GM23338 (cell line): Measurements from ENCODE around the gene SBK1. TPM values are rescaled to one million over a fixed set of nuclear protein-coding genes. Genes with fewer than 3 reads are reported as not detected.

ENCODE experiments used
- ATAC-seq: fragments of 200-7000 bp; cut with Tn5 transposase; 3 replicates; pipeline ENCODE4 v1.9.1; 2020
- DNase-seq: peaks from one replicate; pipeline ENCODE4 v3.0.0-alpha.2; 2015; ENCODE audit warnings: low spot score
- H2AFZ ChIP-seq: fragments of 200-600 bp; sonication (generic); 2 replicates; pipeline ENCODE4 v1.8.0; 2016; ENCODE audit warnings: antibody characterized with exemption, mild to moderate bottlenecking, moderate library complexity
- H3F3A ChIP-seq: fragments of 200-600 bp; sonication (generic); replicated peaks from 2 replicates; pipeline ENCODE4 v1.8.0; 2017; ENCODE audit warnings: antibody characterized with exemption, mixed run types, low read depth
- H3K27ac ChIP-seq: fragments of 200-600 bp; sonication (generic); 2 replicates; pipeline ENCODE4 v1.6.1; 2016; ENCODE audit warnings: low read depth
- H3K27me3 ChIP-seq: fragments of 200-600 bp; sonication (generic); 2 replicates; pipeline ENCODE4 v1.8.0; 2016; ENCODE audit warnings: mild to moderate bottlenecking, mixed run types, moderate library complexity; ENCODE audit not compliant: insufficient read depth
- H3K36me3 ChIP-seq: fragments of 200-600 bp; sonication (generic); 2 replicates; pipeline ENCODE4 v1.8.0; 2016; ENCODE audit warnings: mild to moderate bottlenecking; ENCODE audit not compliant: insufficient read depth
- H3K4me1 ChIP-seq: fragments of 200-600 bp; sonication (generic); 2 replicates; pipeline ENCODE4 v1.8.0; 2016; ENCODE audit warnings: mild to moderate bottlenecking, moderate library complexity; ENCODE audit not compliant: insufficient read depth
- H3K4me2 ChIP-seq: fragments of 200-600 bp; sonication (generic); 2 replicates; pipeline ENCODE4 v1.7.1; 2017; ENCODE audit warnings: mixed run types
- H3K4me3 ChIP-seq: fragments of 200-600 bp; sonication (generic); 2 replicates; pipeline ENCODE4 v1.6.1; 2016; ENCODE audit warnings: mixed run types
- H3K79me2 ChIP-seq: fragments of 200-600 bp; sonication (generic); replicated peaks from 2 replicates; pipeline ENCODE4 v1.8.0; 2017; ENCODE audit warnings: mild to moderate bottlenecking; ENCODE audit not compliant: insufficient read depth
- H3K9me2 ChIP-seq: fragments of 200-600 bp; sonication (generic); 2 replicates; pipeline ENCODE4 v1.8.0; 2017; ENCODE audit not compliant: insufficient read depth
- H4K20me1 ChIP-seq: fragments of 200-600 bp; sonication (generic); replicated peaks from 2 replicates; pipeline ENCODE4 v1.8.0; 2017; ENCODE audit warnings: mild to moderate bottlenecking; ENCODE audit not compliant: insufficient read depth
- H3K27ac Mint-ChIP-seq: 2 replicates; pipeline ENCODE4 v1.8.0; 2020; ENCODE audit warnings: inconsistent platforms, mild to moderate bottlenecking, moderate library complexity, mixed read lengths
- H3K27me3 Mint-ChIP-seq: 3 replicates; pipeline ENCODE4 v1.8.0; 2022; ENCODE audit warnings: low read depth, mild to moderate bottlenecking, moderate library complexity, mixed read lengths, inconsistent platforms; ENCODE audit not compliant: insufficient read depth, poor library complexity
- H3K36me3 Mint-ChIP-seq: 3 replicates; pipeline ENCODE4 v1.8.0; 2021; ENCODE audit warnings: low read depth, mild to moderate bottlenecking, inconsistent platforms, moderate library complexity, mixed read lengths
- H3K4me1 Mint-ChIP-seq: 3 replicates; pipeline ENCODE4 v1.8.0; 2020; ENCODE audit warnings: mild to moderate bottlenecking, inconsistent platforms, mixed read lengths
- H3K4me3 Mint-ChIP-seq: 3 replicates; pipeline ENCODE4 v1.8.0; 2021; ENCODE audit warnings: moderate library complexity, mild to moderate bottlenecking, inconsistent platforms, mixed read lengths
- H3K9me3 Mint-ChIP-seq: 3 replicates; pipeline ENCODE4 v1.8.0; 2020; ENCODE audit warnings: moderate library complexity, mild to moderate bottlenecking, inconsistent platforms, mixed read lengths
- CREB1 ChIP-seq: fragments of 250-450 bp; sonication (Bioruptor Pico); IDR thresholded peaks from 2 replicates; pipeline ENCODE4 v1.5.0; 2020; ENCODE audit warnings: low read depth, mild to moderate bottlenecking, moderate library complexity
- EZH2 ChIP-seq: fragments of 200-600 bp; sonication (generic); IDR thresholded peaks from one replicate; pipeline ENCODE4 v1.8.0; 2017; ENCODE audit warnings: antibody characterized with exemption, mild to moderate bottlenecking, low read depth; ENCODE audit not compliant: unreplicated experiment
- EZH2phosphoT487 ChIP-seq: fragments of 200-600 bp; sonication (generic); IDR thresholded peaks from one replicate; pipeline ENCODE4 v1.8.1; 2018; ENCODE audit warnings: antibody characterized with exemption; ENCODE audit not compliant: unreplicated experiment
- JUNB ChIP-seq: IDR thresholded peaks from one replicate; pipeline ENCODE4 v1.6.1; 2016; ENCODE audit warnings: antibody characterized with exemption; ENCODE audit not compliant: unreplicated experiment
- NANOG ChIP-seq: IDR thresholded peaks from 2 replicates; pipeline ENCODE4 v1.6.1; 2016; ENCODE audit warnings: antibody characterized with exemption, borderline replicate concordance
- POLR2AphosphoS5 ChIP-seq: IDR thresholded peaks from 2 replicates; pipeline ENCODE4 v1.6.1; 2016; ENCODE audit warnings: antibody characterized with exemption, low read depth
- STAT1 ChIP-seq: IDR thresholded peaks from one replicate; pipeline ENCODE4 v1.6.1; 2016; ENCODE audit warnings: antibody characterized with exemption; ENCODE audit not compliant: unreplicated experiment
- ZNF114 ChIP-seq: fragments of 250-450 bp; sonication (Bioruptor Pico); IDR thresholded peaks from 2 replicates; pipeline ENCODE4 v1.5.0; 2020; ENCODE audit warnings: mild to moderate bottlenecking, moderate library complexity
- ZNF331 ChIP-seq: fragments of 250-450 bp; sonication (Bioruptor Pico); IDR thresholded peaks from 2 replicates; pipeline ENCODE4 v1.5.0; 2020; ENCODE audit warnings: low read depth, mild to moderate bottlenecking, moderate library complexity
- polyA plus RNA-seq: library from polyadenylated mRNA; unstranded; fragments of >200 nt; fragmentation: Nextera tagmentation; extraction: Ambion mirVana; gene quantifications from 2 replicates; pipeline ENCODE4 v1.2.1, GENCODE V29; 2016
- total RNA-seq: library from RNA; depleted of rRNA; stranded (reverse); fragments of >200 nt; shearing (Covaris generic); gene quantifications from 2 replicates; pipeline ENCODE4 v1.2.3, GENCODE V29; 2014
- TF ChIP-seq, protein P1 (sequence below), 2 experiments: fragments of 200-600 bp in 1 of 2; sonication (generic) in 1 of 2; conservative IDR thresholded peaks; 2 replicates each; pipeline versions ENCODE4 v1.5.1 to v1.6.1; 2016 to 2017; ENCODE audit warnings: antibody characterized with exemption in 2 of 2, low read depth in 2 of 2, mild to moderate bottlenecking in 2 of 2, moderate library complexity in 1 of 2
- TF ChIP-seq, protein P2 (sequence below): IDR thresholded peaks from 2 replicates; pipeline ENCODE4 v1.6.1; 2016; ENCODE audit warnings: antibody characterized with exemption
- TF ChIP-seq, protein P3 (sequence below): fragments of 250-450 bp; sonication (Bioruptor Pico); IDR thresholded peaks from 2 replicates; pipeline ENCODE4 v1.5.0; 2020; ENCODE audit warnings: mild to moderate bottlenecking, moderate library complexity
- TF ChIP-seq, protein P4 (sequence below): IDR thresholded peaks from one replicate; pipeline ENCODE4 v1.6.1; 2018; ENCODE audit warnings: antibody characterized with exemption; ENCODE audit not compliant: unreplicated experiment

The SBK1 gene
- total and polyA plus RNA-seq, 2 experiments from 2014 or later = 23.9 to 68.1 TPM

DNA sequence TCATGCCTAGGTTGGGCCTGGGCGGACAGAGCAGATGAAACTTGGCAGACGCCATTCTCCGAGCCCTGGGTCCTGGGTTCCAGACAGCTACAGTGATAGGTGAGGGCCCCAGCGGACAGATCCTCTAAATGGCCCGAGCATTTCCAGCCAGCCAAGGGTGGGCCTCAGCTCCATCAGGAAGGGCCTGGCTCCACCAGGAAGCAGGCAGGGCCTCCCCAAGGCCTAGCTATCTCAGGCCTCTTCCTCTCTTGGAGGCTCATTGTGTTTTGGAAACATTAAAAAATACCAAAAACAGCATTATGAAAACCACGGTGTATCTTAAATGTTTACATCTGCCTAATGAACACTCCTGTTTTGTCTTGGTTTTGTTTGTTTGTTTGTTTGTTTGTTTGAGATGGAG lies 38.2 kb upstream of the SBK1 start:
- no peaks in the 10 kb centered on the region for H3K79me2 ChIP-seq
- H2AFZ ChIP-seq = no peak overlapping the region
- no peaks in the 10 kb centered on the region for H3K27me3 ChIP-seq
- peaks cover 45% of the 10 kb centered on the region for H3K4me1 ChIP-seq
- no peaks in the 10 kb centered on the region; the same call in 2 of the 3 replicates for H3K9me3 Mint-ChIP-seq
- H3K9me2 ChIP-seq = no peaks in the 10 kb centered on the region
- peaks cover 44% of the 10 kb centered on the region for H3K4me1 Mint-ChIP-seq
- peaks cover 12% of the 10 kb centered on the region for H3K27me3 Mint-ChIP-seq
- H3K27ac Mint-ChIP-seq = no peak overlapping the region
- H3F3A ChIP-seq = no peaks in the 10 kb centered on the region
- no peak overlapping the region for H3K4me2 ChIP-seq
- TF ChIP-seq ZNF114 (CRISPR knock-in tag) (no peak), POLR2AphosphoS5 (no peak), EZH2phosphoT487 (no peak), NANOG (no peak), ZNF331 (CRISPR knock-in tag) (no peak), STAT1 (no peak), EZH2 (no peak), CREB1 (no peak), JUNB (no peak)
- TF ChIP-seq, protein P1, sequence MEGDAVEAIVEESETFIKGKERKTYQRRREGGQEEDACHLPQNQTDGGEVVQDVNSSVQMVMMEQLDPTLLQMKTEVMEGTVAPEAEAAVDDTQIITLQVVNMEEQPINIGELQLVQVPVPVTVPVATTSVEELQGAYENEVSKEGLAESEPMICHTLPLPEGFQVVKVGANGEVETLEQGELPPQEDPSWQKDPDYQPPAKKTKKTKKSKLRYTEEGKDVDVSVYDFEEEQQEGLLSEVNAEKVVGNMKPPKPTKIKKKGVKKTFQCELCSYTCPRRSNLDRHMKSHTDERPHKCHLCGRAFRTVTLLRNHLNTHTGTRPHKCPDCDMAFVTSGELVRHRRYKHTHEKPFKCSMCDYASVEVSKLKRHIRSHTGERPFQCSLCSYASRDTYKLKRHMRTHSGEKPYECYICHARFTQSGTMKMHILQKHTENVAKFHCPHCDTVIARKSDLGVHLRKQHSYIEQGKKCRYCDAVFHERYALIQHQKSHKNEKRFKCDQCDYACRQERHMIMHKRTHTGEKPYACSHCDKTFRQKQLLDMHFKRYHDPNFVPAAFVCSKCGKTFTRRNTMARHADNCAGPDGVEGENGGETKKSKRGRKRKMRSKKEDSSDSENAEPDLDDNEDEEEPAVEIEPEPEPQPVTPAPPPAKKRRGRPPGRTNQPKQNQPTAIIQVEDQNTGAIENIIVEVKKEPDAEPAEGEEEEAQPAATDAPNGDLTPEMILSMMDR (conservative IDR thresholded peaks at IDR 0.05; ENCODE audit: low read depth in 2 of 2) = no peak
- TF ChIP-seq, protein P2, sequence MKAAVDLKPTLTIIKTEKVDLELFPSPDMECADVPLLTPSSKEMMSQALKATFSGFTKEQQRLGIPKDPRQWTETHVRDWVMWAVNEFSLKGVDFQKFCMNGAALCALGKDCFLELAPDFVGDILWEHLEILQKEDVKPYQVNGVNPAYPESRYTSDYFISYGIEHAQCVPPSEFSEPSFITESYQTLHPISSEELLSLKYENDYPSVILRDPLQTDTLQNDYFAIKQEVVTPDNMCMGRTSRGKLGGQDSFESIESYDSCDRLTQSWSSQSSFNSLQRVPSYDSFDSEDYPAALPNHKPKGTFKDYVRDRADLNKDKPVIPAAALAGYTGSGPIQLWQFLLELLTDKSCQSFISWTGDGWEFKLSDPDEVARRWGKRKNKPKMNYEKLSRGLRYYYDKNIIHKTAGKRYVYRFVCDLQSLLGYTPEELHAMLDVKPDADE = no peak
- TF ChIP-seq, protein P3, sequence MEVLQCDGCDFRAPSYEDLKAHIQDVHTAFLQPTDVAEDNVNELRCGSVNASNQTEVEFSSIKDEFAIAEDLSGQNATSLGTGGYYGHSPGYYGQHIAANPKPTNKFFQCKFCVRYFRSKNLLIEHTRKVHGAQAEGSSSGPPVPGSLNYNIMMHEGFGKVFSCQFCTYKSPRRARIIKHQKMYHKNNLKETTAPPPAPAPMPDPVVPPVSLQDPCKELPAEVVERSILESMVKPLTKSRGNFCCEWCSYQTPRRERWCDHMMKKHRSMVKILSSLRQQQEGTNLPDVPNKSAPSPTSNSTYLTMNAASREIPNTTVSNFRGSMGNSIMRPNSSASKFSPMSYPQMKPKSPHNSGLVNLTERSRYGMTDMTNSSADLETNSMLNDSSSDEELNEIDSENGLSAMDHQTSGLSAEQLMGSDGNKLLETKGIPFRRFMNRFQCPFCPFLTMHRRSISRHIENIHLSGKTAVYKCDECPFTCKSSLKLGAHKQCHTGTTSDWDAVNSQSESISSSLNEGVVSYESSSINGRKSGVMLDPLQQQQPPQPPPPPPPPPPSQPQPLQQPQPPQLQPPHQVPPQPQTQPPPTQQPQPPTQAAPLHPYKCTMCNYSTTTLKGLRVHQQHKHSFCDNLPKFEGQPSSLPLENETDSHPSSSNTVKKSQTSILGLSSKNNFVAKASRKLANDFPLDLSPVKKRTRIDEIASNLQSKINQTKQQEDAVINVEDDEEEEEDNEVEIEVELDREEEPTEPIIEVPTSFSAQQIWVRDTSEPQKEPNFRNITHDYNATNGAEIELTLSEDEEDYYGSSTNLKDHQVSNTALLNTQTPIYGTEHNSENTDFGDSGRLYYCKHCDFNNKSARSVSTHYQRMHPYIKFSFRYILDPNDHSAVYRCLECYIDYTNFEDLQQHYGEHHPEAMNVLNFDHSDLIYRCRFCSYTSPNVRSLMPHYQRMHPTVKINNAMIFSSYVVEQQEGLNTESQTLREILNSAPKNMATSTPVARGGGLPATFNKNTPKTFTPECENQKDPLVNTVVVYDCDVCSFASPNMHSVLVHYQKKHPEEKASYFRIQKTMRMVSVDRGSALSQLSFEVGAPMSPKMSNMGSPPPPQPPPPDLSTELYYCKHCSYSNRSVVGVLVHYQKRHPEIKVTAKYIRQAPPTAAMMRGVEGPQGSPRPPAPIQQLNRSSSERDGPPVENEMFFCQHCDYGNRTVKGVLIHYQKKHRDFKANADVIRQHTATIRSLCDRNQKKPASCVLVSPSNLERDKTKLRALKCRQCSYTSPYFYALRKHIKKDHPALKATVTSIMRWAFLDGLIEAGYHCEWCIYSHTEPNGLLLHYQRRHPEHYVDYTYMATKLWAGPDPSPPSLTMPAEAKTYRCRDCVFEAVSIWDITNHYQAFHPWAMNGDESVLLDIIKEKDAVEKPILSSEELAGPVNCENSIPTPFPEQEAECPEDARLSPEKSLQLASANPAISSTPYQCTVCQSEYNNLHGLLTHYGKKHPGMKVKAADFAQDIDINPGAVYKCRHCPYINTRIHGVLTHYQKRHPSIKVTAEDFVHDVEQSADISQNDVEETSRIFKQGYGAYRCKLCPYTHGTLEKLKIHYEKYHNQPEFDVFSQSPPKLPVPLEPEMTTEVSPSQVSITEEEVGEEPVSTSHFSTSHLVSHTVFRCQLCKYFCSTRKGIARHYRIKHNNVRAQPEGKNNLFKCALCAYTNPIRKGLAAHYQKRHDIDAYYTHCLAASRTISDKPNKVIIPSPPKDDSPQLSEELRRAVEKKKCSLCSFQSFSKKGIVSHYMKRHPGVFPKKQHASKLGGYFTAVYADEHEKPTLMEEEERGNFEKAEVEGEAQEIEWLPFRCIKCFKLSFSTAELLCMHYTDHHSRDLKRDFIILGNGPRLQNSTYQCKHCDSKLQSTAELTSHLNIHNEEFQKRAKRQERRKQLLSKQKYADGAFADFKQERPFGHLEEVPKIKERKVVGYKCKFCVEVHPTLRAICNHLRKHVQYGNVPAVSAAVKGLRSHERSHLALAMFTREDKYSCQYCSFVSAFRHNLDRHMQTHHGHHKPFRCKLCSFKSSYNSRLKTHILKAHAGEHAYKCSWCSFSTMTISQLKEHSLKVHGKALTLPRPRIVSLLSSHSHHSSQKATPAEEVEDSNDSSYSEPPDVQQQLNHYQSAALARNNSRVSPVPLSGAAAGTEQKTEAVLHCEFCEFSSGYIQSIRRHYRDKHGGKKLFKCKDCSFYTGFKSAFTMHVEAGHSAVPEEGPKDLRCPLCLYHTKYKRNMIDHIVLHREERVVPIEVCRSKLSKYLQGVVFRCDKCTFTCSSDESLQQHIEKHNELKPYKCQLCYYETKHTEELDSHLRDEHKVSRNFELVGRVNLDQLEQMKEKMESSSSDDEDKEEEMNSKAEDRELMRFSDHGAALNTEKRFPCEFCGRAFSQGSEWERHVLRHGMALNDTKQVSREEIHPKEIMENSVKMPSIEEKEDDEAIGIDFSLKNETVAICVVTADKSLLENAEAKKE (CRISPR knock-in tag) = no peak
- TF ChIP-seq, protein P4, sequence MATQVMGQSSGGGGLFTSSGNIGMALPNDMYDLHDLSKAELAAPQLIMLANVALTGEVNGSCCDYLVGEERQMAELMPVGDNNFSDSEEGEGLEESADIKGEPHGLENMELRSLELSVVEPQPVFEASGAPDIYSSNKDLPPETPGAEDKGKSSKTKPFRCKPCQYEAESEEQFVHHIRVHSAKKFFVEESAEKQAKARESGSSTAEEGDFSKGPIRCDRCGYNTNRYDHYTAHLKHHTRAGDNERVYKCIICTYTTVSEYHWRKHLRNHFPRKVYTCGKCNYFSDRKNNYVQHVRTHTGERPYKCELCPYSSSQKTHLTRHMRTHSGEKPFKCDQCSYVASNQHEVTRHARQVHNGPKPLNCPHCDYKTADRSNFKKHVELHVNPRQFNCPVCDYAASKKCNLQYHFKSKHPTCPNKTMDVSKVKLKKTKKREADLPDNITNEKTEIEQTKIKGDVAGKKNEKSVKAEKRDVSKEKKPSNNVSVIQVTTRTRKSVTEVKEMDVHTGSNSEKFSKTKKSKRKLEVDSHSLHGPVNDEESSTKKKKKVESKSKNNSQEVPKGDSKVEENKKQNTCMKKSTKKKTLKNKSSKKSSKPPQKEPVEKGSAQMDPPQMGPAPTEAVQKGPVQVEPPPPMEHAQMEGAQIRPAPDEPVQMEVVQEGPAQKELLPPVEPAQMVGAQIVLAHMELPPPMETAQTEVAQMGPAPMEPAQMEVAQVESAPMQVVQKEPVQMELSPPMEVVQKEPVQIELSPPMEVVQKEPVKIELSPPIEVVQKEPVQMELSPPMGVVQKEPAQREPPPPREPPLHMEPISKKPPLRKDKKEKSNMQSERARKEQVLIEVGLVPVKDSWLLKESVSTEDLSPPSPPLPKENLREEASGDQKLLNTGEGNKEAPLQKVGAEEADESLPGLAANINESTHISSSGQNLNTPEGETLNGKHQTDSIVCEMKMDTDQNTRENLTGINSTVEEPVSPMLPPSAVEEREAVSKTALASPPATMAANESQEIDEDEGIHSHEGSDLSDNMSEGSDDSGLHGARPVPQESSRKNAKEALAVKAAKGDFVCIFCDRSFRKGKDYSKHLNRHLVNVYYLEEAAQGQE = no peak
- DNase-seq (no peak), ATAC-seq (no peak)
- no peaks in the 10 kb centered on the region for H3K36me3 Mint-ChIP-seq
- H3K36me3 ChIP-seq = no peaks in the 10 kb centered on the region; the same call in 1 of the 2 replicates
- no peak overlapping the region for H3K27ac ChIP-seq
- no peak overlapping the region for H3K4me3 ChIP-seq
- H3K4me3 Mint-ChIP-seq = no peak overlapping the region
- H4K20me1 ChIP-seq = no peaks in the 10 kb centered on the region; the same call in 1 of the 2 replicates
